HG02852 (cell line): Measurements from ENCODE around the gene QKI.

ENCODE experiments used
- ATAC-seq: cut with Tn5 transposase; IDR thresholded peaks from one replicate; pipeline ENCODE4 v1.9.1; 2021; ENCODE audit warnings: mild to moderate bottlenecking, moderate library complexity; ENCODE audit not compliant: unreplicated experiment

Gene QKI

DNA sequence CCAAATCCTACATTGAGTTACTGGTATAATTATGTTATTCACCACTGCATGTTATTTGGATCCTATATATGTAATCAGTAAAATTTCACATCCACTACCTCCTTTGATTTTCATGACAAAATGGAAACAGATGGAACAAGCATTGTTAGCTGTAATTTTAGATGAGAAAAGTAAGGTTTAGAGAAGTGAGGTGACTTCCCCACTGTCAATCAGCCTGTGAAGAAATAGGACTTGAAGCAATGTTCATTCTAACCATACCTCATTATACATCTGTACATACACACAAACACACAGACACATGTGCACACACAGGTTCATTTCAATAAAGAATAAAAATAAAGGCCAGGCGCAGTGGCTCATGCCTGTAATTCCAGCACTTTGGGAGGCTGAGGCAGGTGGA is 23.7 kb upstream of the QKI start:
- no peak for ATAC-seq

GRCh38 chr6:163391985-163392384 is 22.5 kb upstream of the QKI start:
- ATAC-seq, result no peak

GRCh38 chr6:163392533-163392932 is 22.0 kb upstream of the QKI start:
- ATAC-seq, result no peak

DNA sequence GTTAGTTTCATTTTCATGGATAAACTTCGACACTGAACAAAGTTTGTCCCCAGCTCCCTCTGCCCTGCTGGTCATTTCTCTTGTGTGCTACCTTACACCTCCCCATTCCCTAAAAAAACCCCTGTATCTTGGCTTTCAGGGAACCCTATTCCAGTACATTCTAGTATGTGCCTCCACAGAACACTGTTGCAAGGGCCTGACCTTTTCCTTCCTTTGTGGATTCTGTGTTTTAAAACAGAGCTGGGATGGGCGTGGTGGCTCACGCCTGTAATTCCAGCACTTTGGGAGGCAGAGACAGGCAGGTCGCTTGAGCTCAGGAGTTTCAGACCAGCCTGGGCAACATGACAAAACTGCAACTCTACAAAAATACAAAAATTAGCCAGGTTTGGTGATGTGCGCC is 20.6 kb upstream of the QKI start:
- no peak for ATAC-seq

GRCh38 chr6:163394659-163395058 is 19.9 kb upstream of the QKI start:
- ATAC-seq, result no peak

- no peak for ATAC-seq
Observed at GRCh38 chr6:163395122-163395830, 19.2 kb upstream of the QKI start.

DNA sequence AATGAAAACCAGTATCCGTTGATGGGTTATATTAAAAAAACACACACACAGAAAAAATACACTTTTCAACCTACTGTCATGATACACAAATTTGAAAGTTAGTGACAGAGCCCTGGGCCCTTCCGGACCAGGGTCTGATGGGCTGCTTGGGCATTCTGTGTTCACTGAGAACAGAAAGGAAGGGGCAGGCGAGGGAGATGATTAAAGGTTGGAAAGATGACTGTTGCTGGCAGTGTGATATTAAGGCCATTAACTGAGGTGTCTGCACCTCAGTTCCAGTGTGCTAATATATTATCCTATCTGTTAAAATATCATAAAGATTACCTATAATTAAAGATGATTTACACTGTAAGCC is 18.7 kb upstream of the QKI start:
- no peak for ATAC-seq

GRCh38 chr6:163397326-163397725 is 17.2 kb upstream of the QKI start:
- no peak for ATAC-seq

DNA sequence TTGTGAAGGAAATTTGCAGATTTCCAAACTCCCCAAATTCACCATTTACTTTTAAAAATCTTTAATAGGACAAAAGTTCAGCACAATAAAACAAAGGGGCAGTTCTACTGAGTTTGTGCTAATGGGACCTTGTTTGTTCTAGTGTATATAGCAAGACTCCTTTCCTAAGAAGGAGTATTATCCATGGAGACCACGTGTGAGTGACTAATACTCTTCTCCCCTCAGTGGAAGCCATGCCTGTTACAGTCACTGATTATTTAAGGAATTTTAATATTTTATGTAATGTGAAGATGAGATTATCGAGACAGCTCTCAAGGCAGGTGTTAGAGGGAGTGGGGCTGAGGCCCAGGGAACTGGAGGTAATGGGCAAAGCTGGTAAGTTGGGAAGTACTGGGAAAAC is 16.4 kb upstream of the QKI start:
- ATAC-seq, result no peak

- no peak for ATAC-seq
Observed at GRCh38 chr6:163398815-163399214, 15.7 kb upstream of the QKI start.

DNA sequence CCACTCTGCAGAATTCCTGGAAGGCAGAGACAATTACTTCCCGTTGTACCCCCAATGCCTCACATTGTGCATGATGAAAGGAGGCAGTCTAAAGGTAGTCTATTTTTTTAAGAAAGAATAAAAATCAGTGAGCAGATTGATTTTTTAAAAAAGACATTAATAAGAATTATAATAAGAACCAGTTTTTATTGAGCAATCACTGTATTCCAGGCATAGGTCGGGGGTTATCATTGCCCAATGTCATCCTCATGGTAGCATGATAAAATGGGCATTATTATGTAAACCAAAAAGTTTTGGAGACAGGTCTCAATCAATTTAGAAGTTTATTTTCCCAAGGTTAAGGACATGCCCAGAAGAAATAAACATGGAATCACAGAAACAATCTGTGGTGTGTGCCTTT is 14.0 kb upstream of the QKI start:
- ATAC-seq, result no peak

DNA sequence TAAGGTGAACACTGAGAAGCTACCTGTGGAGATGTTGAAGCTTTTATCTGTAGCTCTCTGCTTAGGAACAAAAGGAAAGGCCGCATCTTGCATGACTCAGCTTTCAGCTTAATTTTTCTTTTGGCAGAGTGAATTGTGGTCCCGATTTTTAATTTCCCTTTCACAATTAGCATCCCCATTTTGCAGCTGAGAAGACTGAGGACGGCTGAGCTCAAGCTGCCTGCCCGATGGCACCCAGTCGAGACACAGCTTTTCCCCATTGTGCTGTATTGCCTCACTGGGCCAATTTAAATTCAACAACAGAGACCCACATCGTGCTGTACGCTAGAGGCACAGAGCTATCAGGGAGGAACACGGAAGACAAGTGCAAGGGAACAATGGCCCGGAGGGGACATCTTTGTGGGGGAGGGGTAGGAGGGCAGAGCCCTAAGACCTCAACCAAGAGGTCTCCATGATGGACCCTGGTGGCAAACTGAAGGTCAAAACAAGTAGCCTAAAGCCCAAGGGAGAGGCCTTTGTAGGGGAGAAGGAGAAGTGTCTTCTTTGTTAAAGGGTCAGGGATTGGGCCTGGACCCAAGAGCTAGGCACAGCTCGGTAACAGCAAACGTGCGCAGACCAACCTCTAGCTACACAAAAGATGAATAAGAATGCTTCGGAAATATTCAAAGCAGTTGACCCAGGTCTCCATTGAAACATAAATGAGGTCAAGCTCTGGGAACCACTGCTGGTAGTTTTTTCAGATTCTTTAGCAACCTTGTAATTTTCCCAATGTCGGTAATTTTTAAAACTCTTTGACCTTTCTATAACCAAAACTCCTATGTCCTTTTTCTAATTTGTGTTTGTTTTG is 13.3 kb upstream of the QKI start:
- no peak for ATAC-seq

- ATAC-seq, result no peak
Observed at GRCh38 chr6:163402616-163403015, 11.9 kb upstream of the QKI start.

DNA sequence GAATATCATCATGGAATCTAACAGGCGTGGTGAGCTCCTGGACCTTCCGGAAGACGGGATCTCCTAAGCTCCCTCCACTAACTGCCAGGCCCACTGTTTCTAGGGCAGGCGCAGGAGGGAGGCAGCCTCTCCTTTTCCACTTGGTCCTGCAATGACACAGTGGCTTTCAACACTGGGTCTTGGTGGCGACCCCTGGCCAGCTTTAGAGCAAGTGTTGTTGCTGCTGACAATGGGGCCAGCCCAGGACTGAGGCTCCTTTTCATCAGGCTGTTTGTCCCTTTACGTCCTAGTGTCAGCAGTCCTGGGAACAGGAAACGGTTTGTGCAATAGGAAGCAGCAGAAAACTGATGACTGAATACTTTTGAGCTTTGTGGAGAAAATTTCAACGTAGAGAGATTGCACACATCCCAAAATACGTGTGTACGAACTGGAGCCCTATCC is 9.7 kb upstream of the QKI start:
- ATAC-seq, result no peak

DNA sequence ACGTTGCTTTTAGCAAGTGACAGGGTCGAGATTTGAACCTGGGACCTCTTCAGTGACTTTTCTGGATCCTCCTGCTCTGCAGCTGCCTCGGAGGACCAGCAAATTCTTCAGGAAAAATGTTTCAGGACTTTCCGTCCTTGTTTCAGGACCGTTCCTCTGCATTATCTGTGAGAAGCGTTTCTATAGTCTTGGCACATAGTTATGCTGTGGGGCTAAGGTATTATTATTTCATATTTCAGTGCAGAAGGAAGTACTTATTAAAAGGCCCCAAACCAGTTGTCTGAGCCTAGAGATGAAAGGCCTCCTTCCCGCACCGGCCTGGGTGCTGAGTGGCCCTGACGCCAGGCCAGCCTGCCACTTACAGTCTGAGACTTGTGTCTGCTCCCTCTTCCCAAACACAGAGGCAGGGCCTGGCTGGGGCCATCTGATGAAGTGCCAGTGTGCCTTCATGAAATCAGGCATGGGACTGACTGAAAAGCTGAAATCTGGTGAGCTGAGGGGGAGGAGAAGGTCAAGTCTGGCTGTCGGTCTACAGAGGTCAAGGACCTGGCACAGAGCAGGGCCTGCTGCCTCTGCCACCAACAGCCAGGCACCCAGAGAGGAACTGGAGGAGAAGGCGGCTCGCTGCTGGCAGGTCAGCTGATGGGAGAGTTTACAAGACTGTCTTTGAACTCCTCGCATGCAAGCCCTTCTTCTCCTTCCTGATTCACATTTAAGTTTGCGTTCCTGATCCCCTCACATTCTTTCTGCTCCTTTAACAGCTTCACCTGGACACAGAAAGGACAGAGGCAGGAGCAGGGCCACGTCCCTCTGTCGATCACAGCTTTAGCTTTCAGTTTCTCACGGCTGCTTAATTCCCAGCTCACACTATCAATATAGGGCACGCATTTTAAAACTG is 8.9 kb upstream of the QKI start:
- peak; percentile 76 for ATAC-seq

GRCh38 chr6:163406366-163406765 is 8.2 kb upstream of the QKI start:
- ATAC-seq, result peak; percentile 25

DNA sequence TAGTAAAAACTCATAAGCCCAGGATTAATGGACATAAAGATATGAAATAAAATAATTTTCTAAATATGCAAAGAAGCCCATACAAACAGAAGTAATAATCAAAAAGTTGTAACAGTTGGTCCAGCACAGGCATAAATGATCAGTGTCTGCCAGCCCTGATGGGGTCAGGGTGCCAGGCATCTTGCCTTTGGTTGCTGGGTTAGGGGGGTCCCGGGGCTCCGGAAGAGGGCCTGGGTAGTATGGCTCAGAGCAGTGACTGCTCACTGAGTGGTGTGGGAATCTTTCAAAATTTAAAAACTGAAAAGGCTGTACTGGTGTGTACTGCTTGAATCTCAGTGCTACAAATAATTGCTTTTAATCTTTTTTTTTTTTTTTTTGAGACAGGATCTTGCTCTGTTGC is 7.7 kb upstream of the QKI start:
- ATAC-seq, result no peak

- ATAC-seq, result no peak
Observed at GRCh38 chr6:163408352-163408991, 6.0 kb upstream of the QKI start.

GRCh38 chr6:163409712-163410111 is 4.8 kb upstream of the QKI start:
- no peak for ATAC-seq

DNA sequence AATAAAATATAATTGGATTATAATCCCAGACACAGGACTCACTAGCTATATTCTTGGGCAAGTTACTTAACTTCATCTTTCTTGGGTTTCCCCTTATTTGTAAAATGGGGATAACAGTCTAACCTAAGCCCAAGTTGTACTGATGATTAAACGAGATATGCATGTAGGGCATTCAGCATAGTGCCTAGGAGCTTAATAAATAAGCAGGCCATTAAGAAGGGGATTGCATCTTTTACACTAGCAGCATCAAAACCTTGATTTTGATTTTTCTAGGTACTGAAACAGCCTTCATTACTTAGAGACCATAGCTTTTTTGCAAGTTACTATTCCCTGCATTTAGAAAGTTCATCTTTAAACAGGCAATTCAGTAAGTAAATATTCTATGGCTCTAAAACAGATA is 2.2 kb upstream of the QKI start:
- no peak for ATAC-seq

DNA sequence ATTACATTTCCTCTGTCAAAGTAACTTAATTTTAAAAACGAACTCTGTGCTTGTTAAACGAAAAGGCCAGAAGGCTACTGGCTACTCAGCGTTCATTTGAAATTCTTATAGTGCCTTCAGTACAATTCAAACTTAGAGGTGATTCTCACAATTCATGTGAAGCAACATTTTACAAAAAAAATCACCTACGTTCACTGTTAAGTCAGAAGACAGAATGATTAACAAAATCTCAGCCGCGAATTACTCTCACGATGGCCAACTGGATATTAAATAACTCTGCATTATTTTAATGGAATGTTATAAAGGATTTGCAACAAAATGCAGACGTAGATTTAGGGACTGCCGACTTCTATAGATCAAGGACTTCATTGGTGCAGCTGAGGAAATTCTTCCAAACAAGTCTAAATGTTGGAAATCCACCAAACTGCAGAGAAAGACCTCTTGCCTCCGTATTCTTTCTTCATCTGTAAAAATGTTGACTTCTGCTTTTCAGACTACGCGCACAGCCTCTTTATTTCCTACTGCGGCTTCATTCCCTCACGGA is 1.6 kb upstream of the QKI start:
- ATAC-seq, result no peak
